ENCODE data around the gene RHOU.

GRCh38 chr1:228745497-228745896, 10.2 kb downstream of the RHOU start:
- TF ChIP-seq POLR2A (IDR thresholded peaks at IDR 0.05; ENCODE audit: low read depth, low read length) (no peak), POLR2AphosphoS5 (IDR thresholded peaks at IDR 0.05; ENCODE audit: low read depth, low read length) (no peak), TAF1 (IDR thresholded peaks at IDR 0.05; ENCODE audit: borderline replicate concordance, low read depth, low read length) (no peak)

Data from GM12892 (cell line).